Epithelial cell of proximal tubule (primary cell): ENCODE measurements around the gene MCCC2. TPM values are rescaled to one million over a fixed set of nuclear protein-coding genes. Genes with fewer than 3 reads are reported as not detected.
A peak's percentile ranks its signal among the peaks of the same experiment; 100 is the strongest.
"Not testable (repeated sequence)": the region's sequence is repeated elsewhere in the genome, so short reads cannot be mapped to it uniquely, and the experiment has no call there.

Source experiments
- DNase-seq: peaks from one replicate; pipeline ENCODE4 v3.0.0-alpha.2; 2011; ENCODE audit warnings: low read depth
- H3K4me3 ChIP-seq: 2 replicates; pipeline ENCODE4 v1.5.1; 2011; ENCODE audit warnings: low read depth, mild to moderate bottlenecking, low read length
- total RNA-seq: library from RNA; depleted of rRNA; stranded (reverse); fragments of >200 nt; gene quantifications from 2 replicates; pipeline ENCODE4 v1.2.3, GENCODE V29; 2015
- TF ChIP-seq, protein P1 (sequence below): conservative IDR thresholded peaks from 2 replicates; pipeline ENCODE4 v1.5.1; 2012; ENCODE audit warnings: low read depth, mild to moderate bottlenecking, low read length

MCCC2 gene
- total RNA-seq, 1 donor from 2014 or later = 25.3 TPM

DNA sequence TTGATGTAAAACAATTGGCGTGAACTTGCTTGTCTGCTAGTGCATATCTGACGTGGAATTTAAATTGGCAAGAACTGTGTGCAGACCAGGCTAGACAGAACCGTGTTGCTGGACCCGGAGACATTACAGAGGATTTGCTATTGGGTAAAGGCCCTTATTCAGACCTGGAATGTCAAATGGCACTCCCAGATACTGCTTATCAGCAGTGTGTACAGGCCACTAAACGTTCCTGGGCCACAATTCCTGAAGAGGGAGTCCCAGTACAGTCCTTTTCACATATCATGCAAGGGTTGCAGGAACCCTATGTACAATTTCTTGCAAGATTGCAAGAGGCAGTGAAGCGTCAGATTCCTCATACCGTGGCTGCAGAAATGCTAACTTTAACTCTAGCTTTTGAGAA is 13.5 kb upstream of the MCCC2 start:
- TF ChIP-seq, protein P1, sequence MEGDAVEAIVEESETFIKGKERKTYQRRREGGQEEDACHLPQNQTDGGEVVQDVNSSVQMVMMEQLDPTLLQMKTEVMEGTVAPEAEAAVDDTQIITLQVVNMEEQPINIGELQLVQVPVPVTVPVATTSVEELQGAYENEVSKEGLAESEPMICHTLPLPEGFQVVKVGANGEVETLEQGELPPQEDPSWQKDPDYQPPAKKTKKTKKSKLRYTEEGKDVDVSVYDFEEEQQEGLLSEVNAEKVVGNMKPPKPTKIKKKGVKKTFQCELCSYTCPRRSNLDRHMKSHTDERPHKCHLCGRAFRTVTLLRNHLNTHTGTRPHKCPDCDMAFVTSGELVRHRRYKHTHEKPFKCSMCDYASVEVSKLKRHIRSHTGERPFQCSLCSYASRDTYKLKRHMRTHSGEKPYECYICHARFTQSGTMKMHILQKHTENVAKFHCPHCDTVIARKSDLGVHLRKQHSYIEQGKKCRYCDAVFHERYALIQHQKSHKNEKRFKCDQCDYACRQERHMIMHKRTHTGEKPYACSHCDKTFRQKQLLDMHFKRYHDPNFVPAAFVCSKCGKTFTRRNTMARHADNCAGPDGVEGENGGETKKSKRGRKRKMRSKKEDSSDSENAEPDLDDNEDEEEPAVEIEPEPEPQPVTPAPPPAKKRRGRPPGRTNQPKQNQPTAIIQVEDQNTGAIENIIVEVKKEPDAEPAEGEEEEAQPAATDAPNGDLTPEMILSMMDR = peak; percentile 29
- no peak for DNase-seq
- no peak overlapping the region for H3K4me3 ChIP-seq

DNA sequence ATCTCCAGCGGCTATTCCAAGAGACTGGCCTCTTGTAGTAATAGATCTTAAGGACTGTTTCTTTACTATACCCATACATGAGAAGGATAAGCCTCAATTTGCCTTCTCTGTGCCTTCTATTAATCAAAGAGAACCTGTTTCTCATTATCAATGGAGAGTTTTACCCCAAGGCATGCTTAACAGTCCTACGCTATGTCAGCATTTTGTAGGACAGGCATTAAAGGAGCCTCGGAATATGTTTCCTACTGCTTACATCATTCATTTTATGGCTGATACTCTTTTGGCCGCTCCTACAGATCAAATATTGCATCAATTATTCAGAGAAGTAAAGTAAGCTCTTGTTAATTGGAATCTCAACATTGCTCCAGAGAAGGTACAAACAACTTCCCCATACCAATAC is 11.6 kb upstream of the MCCC2 start:
- DNase-seq, H3K4me3 ChIP-seq: not testable (repeated sequence)

DNA sequence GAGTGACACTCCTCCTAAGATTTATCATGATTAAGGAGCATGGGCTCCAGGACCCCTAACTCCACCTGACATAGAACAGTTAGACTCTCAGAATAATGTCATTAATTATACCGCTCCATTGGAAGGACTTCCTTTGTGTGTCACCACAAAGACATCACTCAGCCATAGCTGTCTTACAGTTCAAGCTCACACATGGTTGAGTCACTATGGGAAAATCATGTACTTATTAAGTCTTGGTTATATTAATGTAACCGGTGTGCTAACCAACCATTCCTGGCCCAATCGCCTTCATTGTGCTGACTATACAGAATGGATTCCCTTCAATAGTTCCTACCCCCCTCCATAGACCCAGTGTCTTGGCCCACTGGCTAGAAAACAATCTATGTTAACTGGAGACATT is 10.9 kb upstream of the MCCC2 start:
- DNase-seq = peak; percentile 38
- no peak overlapping the region for H3K4me3 ChIP-seq
- TF ChIP-seq, protein P1 = no peak

DNA sequence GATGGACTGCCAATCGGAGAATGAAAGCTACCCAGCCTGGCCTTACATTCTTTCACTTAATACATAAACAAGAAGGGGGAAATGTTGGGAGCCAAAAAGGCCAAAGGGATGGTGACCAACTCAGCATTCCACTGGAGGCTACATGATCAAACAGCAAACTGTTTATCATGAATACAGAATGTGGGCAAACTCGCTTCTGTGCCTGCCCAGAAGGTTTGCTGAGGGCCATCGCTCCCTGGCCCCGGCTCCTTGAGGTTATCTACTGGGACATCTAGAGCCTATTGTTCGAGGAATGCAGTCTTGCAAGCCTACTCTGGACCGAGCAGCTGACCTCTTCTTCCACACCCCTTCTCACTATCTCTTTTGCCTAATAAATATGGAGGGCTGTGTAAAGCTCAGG is 9.3 kb upstream of the MCCC2 start:
- DNase-seq, H3K4me3 ChIP-seq: not testable (repeated sequence)

DNA sequence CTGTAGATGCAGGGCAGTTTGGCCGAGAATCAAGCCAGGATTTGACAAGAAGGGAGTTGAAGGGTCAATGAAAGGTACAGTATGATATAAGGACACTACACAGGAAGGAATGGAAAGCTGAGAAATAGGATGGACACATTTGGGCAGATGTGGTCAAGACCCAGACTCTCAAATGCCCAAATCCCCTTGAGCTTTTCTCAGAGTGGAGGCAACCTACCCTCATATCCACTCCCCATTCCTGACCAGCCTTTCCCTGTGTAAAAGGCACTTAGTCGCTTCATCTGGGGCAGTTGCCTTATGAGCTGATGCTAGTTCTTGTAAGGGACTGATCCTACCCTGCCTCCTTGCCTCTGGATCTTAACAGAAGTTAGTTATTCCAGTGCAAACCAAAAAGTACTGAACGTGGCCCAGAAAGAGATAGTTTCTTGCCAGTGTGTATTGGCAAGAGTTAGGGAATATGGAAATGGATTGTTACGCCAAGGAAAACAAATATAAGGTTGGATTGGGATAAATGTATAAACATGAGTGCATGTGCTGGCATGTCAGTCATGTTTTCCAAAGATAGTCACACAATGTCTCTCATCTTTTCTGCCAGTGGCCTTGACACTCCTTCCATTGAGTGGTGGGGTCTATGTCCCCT is 4.1 kb upstream of the MCCC2 start:
- H3K4me3 ChIP-seq = no peak overlapping the region
- no peak for DNase-seq
- TF ChIP-seq, protein P1 = no peak

DNA sequence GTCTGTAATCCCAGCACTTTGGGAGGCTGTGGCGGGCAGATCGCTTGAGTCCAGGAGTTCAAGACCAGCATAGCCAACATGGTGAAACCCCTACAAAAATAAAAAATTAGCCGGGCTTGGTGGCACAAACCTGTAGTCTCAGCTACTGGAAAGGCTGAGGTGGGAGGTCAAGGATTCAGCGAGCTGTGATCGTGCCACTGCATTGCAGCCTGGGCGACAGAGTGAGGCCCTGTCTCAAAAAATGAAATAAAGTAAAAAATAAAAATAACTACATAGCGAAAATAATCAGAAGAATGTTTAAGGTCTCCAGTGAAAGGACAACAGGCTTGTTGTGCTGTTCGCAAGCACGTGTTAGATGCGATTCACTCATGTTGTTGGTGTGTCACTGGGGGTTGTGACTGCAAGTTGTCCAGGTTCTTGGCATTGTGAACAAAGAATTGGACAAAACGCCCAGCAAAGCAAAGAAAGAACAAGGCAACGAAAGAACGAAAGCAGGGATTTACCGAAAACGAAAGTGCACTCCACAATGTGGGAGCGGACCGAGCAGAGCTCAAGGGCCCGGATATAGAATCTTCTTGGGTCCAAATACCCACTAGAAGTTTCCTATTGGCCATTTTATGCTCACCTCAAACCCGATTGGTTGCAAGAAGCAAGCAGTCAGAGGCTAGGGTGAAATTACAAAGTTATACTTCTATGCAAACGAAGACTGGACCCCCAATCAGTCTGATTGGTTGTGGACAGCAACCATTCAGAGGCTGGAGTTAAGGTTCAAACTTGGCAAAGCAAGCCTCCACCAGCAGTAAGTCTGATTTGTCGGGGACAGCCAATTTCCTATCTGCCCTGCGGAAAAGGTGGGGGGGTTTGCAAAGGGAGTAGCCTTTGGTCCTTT is 844 bp upstream of the MCCC2 start:
- peak; percentile 6 for DNase-seq
- TF ChIP-seq, protein P1 = no peak
- peak overlapping the region; percentile 86 for H3K4me3 ChIP-seq

DNA sequence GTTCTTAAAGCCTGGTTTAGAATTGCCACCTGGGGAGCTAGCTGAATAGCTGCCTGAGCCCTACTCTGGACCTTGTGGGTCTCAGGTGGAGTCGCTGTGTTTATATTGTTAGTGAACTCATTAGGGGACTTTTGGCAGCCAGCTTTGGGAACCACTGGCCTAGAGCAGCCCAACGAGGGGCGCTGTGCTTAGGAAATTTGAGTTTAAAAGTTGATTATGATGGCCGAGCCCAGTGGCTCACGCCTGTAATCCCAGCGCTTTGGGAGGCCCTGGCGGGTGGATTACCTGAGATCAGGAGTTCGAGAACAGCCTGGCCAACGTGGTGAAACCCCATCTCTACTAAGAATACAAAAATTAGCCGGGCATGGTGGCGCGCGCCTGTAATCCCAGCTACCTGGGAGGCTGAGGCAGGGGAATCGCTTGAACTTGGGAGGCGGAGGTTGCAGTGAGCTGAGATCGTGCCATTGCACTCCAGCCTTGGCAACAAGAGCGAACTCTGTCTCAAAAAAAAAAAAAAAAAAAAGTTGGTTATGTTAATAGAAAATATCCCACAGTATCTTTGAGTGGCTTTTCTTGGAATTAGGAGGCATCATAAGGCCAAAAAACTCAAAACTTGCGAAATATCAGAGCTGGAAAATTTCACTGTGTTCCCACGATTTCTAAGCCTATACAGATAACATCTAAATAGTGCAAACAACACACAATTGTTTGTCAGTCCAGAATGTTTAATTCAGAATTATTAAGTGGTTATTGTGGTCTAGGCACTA is 809 bp downstream of the MCCC2 start:
- no peak for DNase-seq
- TF ChIP-seq, protein P1 = no peak
- H3K4me3 ChIP-seq = peak overlapping the region; percentile 86
